SK-N-SH (cell line): ENCODE data around the gene EFCAB6. TPM values are rescaled to one million over a fixed set of nuclear protein-coding genes. Genes with fewer than 3 reads are reported as not detected.

Experiments used
- CTCF ChIA-PET: fragments of 300-600, 350-600 bp; formaldehyde crosslinking; extraction: SDS; loops from one replicate; lab custom pipeline; 2021; lab: Yijun Ruan, JAX
- POLR2A ChIA-PET: fragments of 350-600 bp; sonication (Branson Sonifier 250); formaldehyde crosslinking; extraction: SDS; loops from one replicate; lab custom pipeline; 2020; ENCODE audit warnings: antibody characterized with exemption, inconsistent platforms; lab: Yijun Ruan, JAX
- DNase-seq: peaks from one replicate; pipeline ENCODE4 v3.0.0; 2012
- H2AFZ ChIP-seq: fragments of 200-600 bp; sonication (generic); 2 replicates; pipeline ENCODE4 v1.8.1; 2016; ENCODE audit warnings: antibody characterized with exemption, mild to moderate bottlenecking, low read depth
- H3F3A ChIP-seq: fragments of 200-600 bp; sonication (generic); replicated peaks from 2 replicates; pipeline ENCODE3; 2016; ENCODE audit warnings: antibody characterized with exemption, mild to moderate bottlenecking; ENCODE audit not compliant: insufficient read depth
- H3K27ac ChIP-seq, 2 experiments: fragments of 200-500 bp in 1 of 2; fragments of 200-600 bp in 1 of 2; sonication (Bioruptor generic) in 1 of 2; sonication (generic), shearing (Covaris generic) in 1 of 2; 2 replicates each; pipeline versions ENCODE4 v1.5.1 to v1.6.1; 2014 to 2016; ENCODE audit warnings: low read depth in 2 of 2, inconsistent platforms in 1 of 2, low read length in 1 of 2, mild to moderate bottlenecking in 1 of 2, mixed read lengths in 1 of 2
- H3K27me3 ChIP-seq: fragments of 200-600 bp; sonication (generic), shearing (Covaris generic); 2 replicates; pipeline ENCODE4 v1.6.1; 2016; ENCODE audit warnings: mixed run types; ENCODE audit not compliant: insufficient read depth
- H3K36me3 ChIP-seq, 2 experiments: fragments of 200-500 bp in 1 of 2; fragments of 200-600 bp in 1 of 2; sonication (Bioruptor generic) in 1 of 2; sonication (generic) in 1 of 2; replicated peaks in 1 of 2; 2 replicates each; pipeline versions ENCODE3 to v1.5.1; 2014 to 2016; ENCODE audit warnings: low read length in 1 of 2, mild to moderate bottlenecking in 1 of 2; ENCODE audit not compliant: insufficient read depth in 2 of 2, control insufficient read depth in 1 of 2
- H3K4me1 ChIP-seq, 2 experiments: fragments of 200-500 bp in 1 of 2; fragments of 200-600 bp in 1 of 2; sonication (Bioruptor generic) in 1 of 2; sonication (generic), shearing (Covaris generic) in 1 of 2; 2 replicates each; pipeline versions ENCODE4 v1.5.1 to v1.6.1; 2014 to 2016; ENCODE audit warnings: low read depth in 1 of 2, low read length in 1 of 2, mixed run types in 1 of 2; ENCODE audit not compliant: insufficient read depth in 2 of 2, control insufficient read depth in 1 of 2
- H3K4me2 ChIP-seq: fragments of 200-600 bp; sonication (generic), shearing (Covaris generic); 2 replicates; pipeline ENCODE4 v1.6.1; 2017; ENCODE audit warnings: mixed run types
- H3K4me3 ChIP-seq, 2 experiments: fragments of 200-500 bp in 1 of 2; fragments of 200-600 bp in 1 of 2; sonication (Bioruptor generic) in 1 of 2; sonication (generic), shearing (Covaris generic) in 1 of 2; 2 replicates each; pipeline versions ENCODE4 v1.5.1 to v1.8.1; 2014 to 2016; ENCODE audit warnings: low read depth in 2 of 2, inconsistent platforms in 1 of 2, low read length in 1 of 2, mild to moderate bottlenecking in 1 of 2, mixed read lengths in 1 of 2, moderate library complexity in 1 of 2
- H3K79me2 ChIP-seq: fragments of 200-600 bp; sonication (generic); 2 replicates; pipeline ENCODE4 v1.8.1; 2017; ENCODE audit warnings: mild to moderate bottlenecking; ENCODE audit not compliant: insufficient read depth
- H3K9ac ChIP-seq: fragments of 200-600 bp; sonication (generic); 2 replicates; pipeline ENCODE4 v1.6.1; 2017; ENCODE audit warnings: mixed run types
- H3K9me2 ChIP-seq: fragments of 200-600 bp; sonication (generic); 2 replicates; pipeline ENCODE4 v1.6.1; 2017; ENCODE audit warnings: mixed run types
- H3K9me3 ChIP-seq: fragments of 200-600 bp; sonication (generic); 2 replicates; pipeline ENCODE4 v1.6.1; 2017; ENCODE audit warnings: mixed run types, mild to moderate bottlenecking, moderate library complexity
- H4K20me1 ChIP-seq: fragments of 200-600 bp; sonication (generic); 2 replicates; pipeline ENCODE4 v1.6.1; 2017; ENCODE audit warnings: mild to moderate bottlenecking, mixed run types; ENCODE audit not compliant: insufficient read depth
- ELF1 ChIP-seq: IDR thresholded peaks from 2 replicates; pipeline ENCODE4 v1.4.0; 2012
- EP300 ChIP-seq, 2 experiments: IDR thresholded peaks; 2 replicates each; pipeline versions ENCODE4 v1.4.0 to v1.6.1; 2012; ENCODE audit warnings: borderline replicate concordance in 1 of 2, low read depth in 1 of 2, low read length in 1 of 2
- EZH2phosphoT487 ChIP-seq: fragments of 200-600 bp; sonication (generic); IDR thresholded peaks from 2 replicates; pipeline ENCODE4 v1.6.1; 2017; ENCODE audit warnings: low read depth, mixed run types, mild to moderate bottlenecking, antibody characterized with exemption, moderate library complexity, borderline replicate concordance
- FOSL2 ChIP-seq: IDR thresholded peaks from 2 replicates; pipeline ENCODE4 v1.4.0; 2012; ENCODE audit warnings: low read depth, mild to moderate bottlenecking, moderate library complexity, borderline replicate concordance
- FOXJ3 ChIP-seq: sonication (generic); formaldehyde crosslinking; IDR thresholded peaks from 2 replicates; pipeline ENCODE4 v1.5.1; 2020; ENCODE audit warnings: mild to moderate bottlenecking, missing genetic modification reagents
- FOXM1 ChIP-seq: IDR thresholded peaks from 2 replicates; pipeline ENCODE4 v1.4.0; 2012; ENCODE audit warnings: low read depth, mild to moderate bottlenecking
- GABPA ChIP-seq: IDR thresholded peaks from 2 replicates; pipeline ENCODE4 v1.4.0; 2012; ENCODE audit warnings: low read depth, mild to moderate bottlenecking
- GATA2 ChIP-seq: sonication (generic); formaldehyde crosslinking; IDR thresholded peaks from 2 replicates; pipeline ENCODE4 v1.5.0; 2020; ENCODE audit warnings: mild to moderate bottlenecking, missing genetic modification reagents
- JUND ChIP-seq: IDR thresholded peaks from 2 replicates; pipeline ENCODE4 v1.4.0; 2012
- MEF2A ChIP-seq: IDR thresholded peaks from 2 replicates; pipeline ENCODE4 v1.4.0; 2012; ENCODE audit warnings: low read depth, borderline replicate concordance
- NRF1 ChIP-seq: IDR thresholded peaks from 2 replicates; pipeline ENCODE4 v1.6.1; 2012; ENCODE audit warnings: low read depth, mild to moderate bottlenecking, low read length
- RAD21 ChIP-seq: IDR thresholded peaks from 2 replicates; pipeline ENCODE4 v1.6.1; 2012; ENCODE audit warnings: mild to moderate bottlenecking, low read length
- RCOR1 ChIP-seq: fragments of 150-350 bp; IDR thresholded peaks from 2 replicates; pipeline ENCODE4 v1.6.1; 2017; ENCODE audit warnings: antibody characterized with exemption, low read length
- RFX5 ChIP-seq: IDR thresholded peaks from 2 replicates; pipeline ENCODE4 v1.6.1; 2012; ENCODE audit warnings: mild to moderate bottlenecking, improper control_type of control experiment, low read length
- RXRA ChIP-seq: IDR thresholded peaks from 2 replicates; pipeline ENCODE4 v1.4.0; 2012; ENCODE audit warnings: low read depth, mild to moderate bottlenecking, borderline replicate concordance
- SIN3A ChIP-seq: IDR thresholded peaks from 2 replicates; pipeline ENCODE4 v1.6.1; 2012; ENCODE audit warnings: low read depth, mild to moderate bottlenecking, low read length, moderate library complexity, borderline replicate concordance
- SMC3 ChIP-seq: IDR thresholded peaks from 2 replicates; pipeline ENCODE4 v1.6.1; 2012; ENCODE audit warnings: low read depth, low read length, improper control_type of control experiment
- TCF12 ChIP-seq: IDR thresholded peaks from 2 replicates; pipeline ENCODE4 v1.4.0; 2012
- TEAD4 ChIP-seq: IDR thresholded peaks from 2 replicates; pipeline ENCODE4 v1.4.0; 2012; ENCODE audit warnings: mild to moderate bottlenecking, borderline replicate concordance; ENCODE audit not compliant: insufficient read depth
- USF1 ChIP-seq: IDR thresholded peaks from 2 replicates; pipeline ENCODE4 v1.4.0; 2012; ENCODE audit warnings: low read depth, borderline replicate concordance
- WGBS: methylation state at CpG from one replicate; pipeline ENCODE4 v1.1.6; 2017; ENCODE audit warnings: low lambda C conversion rate; 5-methylcytosine and 5-hydroxymethylcytosine counted together
- polyA plus RNA-seq, 3 experiments: library from polyadenylated mRNA; depleted of rRNA; stranded (reverse); fragments of >200 nt; gene quantifications; 2 replicates each; pipeline ENCODE4 v1.2.3, GENCODE V29; 2012
- TF ChIP-seq, protein P1 (sequence below): fragments of 150-350 bp; IDR thresholded peaks from 2 replicates; pipeline ENCODE4 v1.6.1; 2017; ENCODE audit warnings: antibody characterized with exemption, low read length, low read depth, borderline replicate concordance
- TF ChIP-seq, protein P2 (sequence below): IDR thresholded peaks from 2 replicates; pipeline ENCODE4; 2012

Gene EFCAB6
- polyA plus RNA-seq, 1 of the 3 experiments (the other 2 are of a cell fraction): 0.46 TPM

DNA sequence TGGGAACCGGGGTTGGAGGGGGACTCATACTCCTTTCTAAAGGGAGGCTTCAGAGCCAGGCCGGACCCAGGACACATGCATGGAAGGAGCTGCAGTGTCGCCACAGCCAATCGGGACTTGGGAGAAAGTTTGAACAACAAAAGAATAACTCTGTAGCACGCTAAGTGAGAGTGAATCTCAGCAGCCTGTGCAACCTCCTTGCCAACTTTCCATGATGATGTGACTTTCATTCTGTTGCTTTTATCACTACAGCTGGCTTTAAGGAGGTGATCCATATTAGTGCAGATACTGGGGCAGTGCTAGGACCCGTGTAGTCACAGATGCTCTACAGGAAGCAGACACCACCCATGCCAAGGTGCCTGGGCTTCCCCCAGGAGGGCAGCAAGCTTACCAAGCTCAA, 243.0 kb downstream of the EFCAB6 start:
- Histone ChIP-seq H3K27me3 (no peaks in the 10 kb centered on the region), H3K4me2 (no peak overlapping the region), H3K4me3 (no peak overlapping the region), H4K20me1 (no peaks in the 10 kb centered on the region), H2AFZ (no peak overlapping the region), H3K4me1 (peaks cover 0 to 6% of the 10 kb centered on the region in 2 experiments; a peak in 1 of 4 replicates), H3K9me2 (no peaks in the 10 kb centered on the region), H3K36me3 (no peaks in the 10 kb centered on the region), H3K9ac (no peak overlapping the region), H3K79me2 (no peaks in the 10 kb centered on the region), H3K27ac (no peak overlapping the region), H3F3A (no peaks in the 10 kb centered on the region), H3K9me3 (no peaks in the 10 kb centered on the region)
- 80% methylated on average over 2 of the region's 6 CpGs for WGBS
- TF ChIP-seq, protein P1, sequence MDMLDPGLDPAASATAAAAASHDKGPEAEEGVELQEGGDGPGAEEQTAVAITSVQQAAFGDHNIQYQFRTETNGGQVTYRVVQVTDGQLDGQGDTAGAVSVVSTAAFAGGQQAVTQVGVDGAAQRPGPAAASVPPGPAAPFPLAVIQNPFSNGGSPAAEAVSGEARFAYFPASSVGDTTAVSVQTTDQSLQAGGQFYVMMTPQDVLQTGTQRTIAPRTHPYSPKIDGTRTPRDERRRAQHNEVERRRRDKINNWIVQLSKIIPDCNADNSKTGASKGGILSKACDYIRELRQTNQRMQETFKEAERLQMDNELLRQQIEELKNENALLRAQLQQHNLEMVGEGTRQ: no peak
- no peak for TF ChIP-seq NRF1
- TF ChIP-seq RXRA: no peak
- no peak for TF ChIP-seq FOXJ3 (CRISPR knock-in tag)
- TF ChIP-seq GATA2: no peak
- TF ChIP-seq SMC3: no peak
- no peak for TF ChIP-seq EZH2phosphoT487
- no peak for TF ChIP-seq JUND
- no peak for TF ChIP-seq RAD21
- TF ChIP-seq USF1: no peak
- TF ChIP-seq EP300 (IDR thresholded peaks at IDR 0.05; ENCODE audit: borderline replicate concordance in 1 of 2, low read depth in 1 of 2, low read length in 1 of 2): no peak
- no peak for TF ChIP-seq RFX5
- TF ChIP-seq, protein P2, sequence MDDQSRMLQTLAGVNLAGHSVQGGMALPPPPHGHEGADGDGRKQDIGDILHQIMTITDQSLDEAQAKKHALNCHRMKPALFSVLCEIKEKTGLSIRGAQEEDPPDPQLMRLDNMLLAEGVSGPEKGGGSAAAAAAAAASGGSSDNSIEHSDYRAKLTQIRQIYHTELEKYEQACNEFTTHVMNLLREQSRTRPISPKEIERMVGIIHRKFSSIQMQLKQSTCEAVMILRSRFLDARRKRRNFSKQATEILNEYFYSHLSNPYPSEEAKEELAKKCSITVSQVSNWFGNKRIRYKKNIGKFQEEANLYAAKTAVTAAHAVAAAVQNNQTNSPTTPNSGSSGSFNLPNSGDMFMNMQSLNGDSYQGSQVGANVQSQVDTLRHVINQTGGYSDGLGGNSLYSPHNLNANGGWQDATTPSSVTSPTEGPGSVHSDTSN: no peak
- CTCF ChIA-PET: no interaction called here
- DNase-seq: no peak
- POLR2A ChIA-PET: no interaction called here

- Histone ChIP-seq H3K4me2 (no peak overlapping the region), H3F3A (no peaks in the 10 kb centered on the region), H3K9me3 (no peaks in the 10 kb centered on the region), H3K27ac (no peak overlapping the region), H3K9me2 (no peaks in the 10 kb centered on the region), H3K4me3 (no peak overlapping the region), H3K79me2 (no peaks in the 10 kb centered on the region), H3K4me1 (peaks cover 0 to 6% of the 10 kb centered on the region in 2 experiments; a peak in 1 of 4 replicates), H3K27me3 (no peaks in the 10 kb centered on the region), H4K20me1 (no peaks in the 10 kb centered on the region), H2AFZ (no peak overlapping the region), H3K36me3 (no peaks in the 10 kb centered on the region), H3K9ac (no peak overlapping the region)
- WGBS: 70% methylated on average over 2 of the region's 8 CpGs
- POLR2A ChIA-PET: no interaction called here
- DNase-seq: no peak
- CTCF ChIA-PET: interaction anchor here (0.9 to 1.2 kb wide), 3 partner anchors 38 to 336 kb away, joined by 3 to 4 read pairs (median 3); no protein-coding TSS in a partner anchor
- TF ChIP-seq MEF2A (no peak), EZH2phosphoT487 (no peak), FOSL2 (no peak), GABPA (no peak), NRF1 (no peak), ELF1 (no peak), FOXJ3 (CRISPR knock-in tag) (no peak), RCOR1 (no peak), SIN3A (no peak), TEAD4 (no peak), FOXM1 (no peak), TCF12 (no peak), RAD21 (no peak), RFX5 (no peak), EP300 (IDR thresholded peaks at IDR 0.05; ENCODE audit: borderline replicate concordance in 1 of 2, low read depth in 1 of 2, low read length in 1 of 2) (no peak)
- TF ChIP-seq, protein P2: no peak
Measured at GRCh38 chr22:43567691-43568324, 244.3 kb downstream of the EFCAB6 start.
